Measurements from ENCODE around the gene STT3B. TPM values are rescaled to one million over a fixed set of nuclear protein-coding genes. Genes with fewer than 3 reads are reported as not detected.

The STT3B gene
- total and polyA plus RNA-seq, 2 of the 4 experiments (the other 2 are of a cell fraction), result 45.5 to 86.4 TPM

DNA sequence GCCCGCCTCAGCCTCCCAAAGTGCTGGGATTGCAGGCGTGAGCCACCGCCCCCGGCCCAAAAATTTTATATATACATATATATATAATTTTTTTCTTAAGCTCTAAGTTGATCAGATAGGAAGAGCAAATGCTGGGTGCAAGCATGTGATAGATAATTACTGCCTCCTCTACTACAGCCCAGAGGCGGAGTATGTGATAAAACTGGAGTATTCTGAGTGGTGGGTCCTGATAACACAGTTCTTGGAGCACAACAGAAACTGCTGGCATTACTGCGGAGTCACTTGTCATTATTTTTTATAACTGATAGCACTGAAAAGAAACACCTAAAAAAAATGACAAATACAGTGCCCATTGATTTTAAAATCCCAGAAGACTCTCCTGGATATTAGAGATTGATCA lies 41.1 kb upstream of the STT3B start:
- H3K27ac ChIP-seq (ENCODE audit: insufficient read depth, low read length), result no peak overlapping the region
- intact Hi-C loops (cut with micrococcal nuclease), result no loop called here
- H3K56ac ChIP-seq (ENCODE audit: extremely low read depth, insufficient read depth, low read length), result no peak overlapping the region
- no peak overlapping the region for H4K91ac ChIP-seq (ENCODE audit: insufficient read depth, low read depth, low read length)
- H3K9ac ChIP-seq (ENCODE audit: low read depth, low read length), result no peak overlapping the region
- H2BK120ac ChIP-seq (ENCODE audit: low read depth, low read length), result no peak overlapping the region
- H3K27me3 ChIP-seq (ENCODE audit: control insufficient read depth, insufficient read depth, low read length), result no peaks in the 10 kb centered on the region; the same call in 1 of the 2 replicates
- DNase-seq (no peak), ATAC-seq (ENCODE audit: low read depth) (no peak)
- WGBS, 2 experiments (ENCODE audit: extremely low coverage in 2 of 2, insufficient read length in 1 of 2), result no CpG with 5 or more reads among the region's 6 CpGs
- no peaks in the 10 kb centered on the region for H3K9me1 ChIP-seq (ENCODE audit: insufficient read depth, low read length)
- no TSS peak for BruUV-seq (replicated peaks)
- CTCF ChIA-PET, result no interaction called here
- no peak overlapping the region for H3K4me2 ChIP-seq (ENCODE audit: low read depth, low read length)
- no peak overlapping the region for H2BK5ac ChIP-seq (ENCODE audit: low read depth, low read length, poor library complexity, severe bottlenecking)
- H2AFZ ChIP-seq (replicated peaks; ENCODE audit: low read length, poor library complexity), result no peak overlapping the region
- H4K5ac ChIP-seq (ENCODE audit: low read depth, low read length), result no peak overlapping the region
- no peaks in the 10 kb centered on the region for H3K4me1 ChIP-seq (ENCODE audit: control insufficient read depth, insufficient read depth, low read length)
- H3K14ac ChIP-seq (replicated peaks; ENCODE audit: low read depth, low read length), result no peak overlapping the region
- TF ChIP-seq BHLHE40 (IDR thresholded peaks at IDR 0.05; ENCODE audit: low read depth, low read length), result no peak
- no peak for TF ChIP-seq MAFK (IDR thresholded peaks at IDR 0.05; ENCODE audit: low read depth, low read length)
- TF ChIP-seq NFE2L2 (IDR thresholded peaks at IDR 0.05; ENCODE audit: low read depth, low read length), result no peak
- H4K20me1 ChIP-seq (ENCODE audit: insufficient read depth, low read length), result no peaks in the 10 kb centered on the region
- in situ Hi-C loops (cut with MboI; ENCODE audit: low sequenced_read_pairs), result no loop called here
- H3K4me3 ChIP-seq (ENCODE audit: insufficient read depth, low read depth, low read length), result no peak overlapping the region
- H3K9me3 ChIP-seq (ENCODE audit: control insufficient read depth, insufficient read depth, low read length), result peaks cover 2% of the 10 kb centered on the region; the same call in 1 of the 2 replicates
- H3K23ac ChIP-seq (ENCODE audit: low read depth, low read length), result no peak overlapping the region
- no peak overlapping the region for H2BK20ac ChIP-seq (ENCODE audit: low read depth, low read length)
- no peak overlapping the region for H3K4ac ChIP-seq (ENCODE audit: low read depth, low read length)
- POLR2A ChIA-PET (ENCODE audit: unreplicated experiment), result no interaction called here
- H2AK5ac ChIP-seq (ENCODE audit: low read depth, low read length), result no peak overlapping the region
- dilution Hi-C loops (cut with HindIII; ENCODE audit: low sequenced_read_pairs, unreplicated experiment), result no loop called here
- no peak overlapping the region for H2BK15ac ChIP-seq (ENCODE audit: low read depth, low read length)
- H3K18ac ChIP-seq (ENCODE audit: low read depth, low read length), result no peak overlapping the region
- H2AK9ac ChIP-seq (replicated peaks; ENCODE audit: low read depth, low read length, poor library complexity), result no peak overlapping the region
- H4K8ac ChIP-seq (ENCODE audit: low read depth in 2 of 2, low read length in 2 of 2), result no peak overlapping the region
- no peaks in the 10 kb centered on the region for H3K79me1 ChIP-seq (ENCODE audit: low read depth in 1 of 2, low read length in 2 of 2)
- H3K36me3 ChIP-seq (ENCODE audit: control insufficient read depth, insufficient read depth, low read length), result no peaks in the 10 kb centered on the region
